Activated CD4-positive, alpha-beta T cell treated with anti-CD3 and anti-CD28 coated beads, Interleukin-2, amount 50 U/mL, for 24 hours (primary cell): ENCODE results near the gene DGCR6L.
"Not testable (repeated sequence)": the region's sequence is repeated elsewhere in the genome, so short reads cannot be mapped to it uniquely, and the experiment has no call there.

Experiments
- DNase-seq, 2 donors: peaks; one replicate each; pipeline ENCODE4 v3.0.0-alpha.2; 2020; ENCODE audit warnings: low read depth in 1 of 2, low spot score in 1 of 2

The DGCR6L gene

GRCh38 chr22:20310180-20310579 lies 9.7 kb downstream of the DGCR6L start:
- not testable (repeated sequence) for DNase-seq

GRCh38 chr22:20308806-20309650 lies 10.8 kb downstream of the DGCR6L start:
- DNase-seq: not testable (repeated sequence)

GRCh38 chr22:20307448-20308447 lies 12.1 kb downstream of the DGCR6L start:
- not testable (repeated sequence) for DNase-seq

- DNase-seq: not testable (repeated sequence)
Observed at GRCh38 chr22:20306646-20307447, 13.0 kb downstream of the DGCR6L start.

DNA sequence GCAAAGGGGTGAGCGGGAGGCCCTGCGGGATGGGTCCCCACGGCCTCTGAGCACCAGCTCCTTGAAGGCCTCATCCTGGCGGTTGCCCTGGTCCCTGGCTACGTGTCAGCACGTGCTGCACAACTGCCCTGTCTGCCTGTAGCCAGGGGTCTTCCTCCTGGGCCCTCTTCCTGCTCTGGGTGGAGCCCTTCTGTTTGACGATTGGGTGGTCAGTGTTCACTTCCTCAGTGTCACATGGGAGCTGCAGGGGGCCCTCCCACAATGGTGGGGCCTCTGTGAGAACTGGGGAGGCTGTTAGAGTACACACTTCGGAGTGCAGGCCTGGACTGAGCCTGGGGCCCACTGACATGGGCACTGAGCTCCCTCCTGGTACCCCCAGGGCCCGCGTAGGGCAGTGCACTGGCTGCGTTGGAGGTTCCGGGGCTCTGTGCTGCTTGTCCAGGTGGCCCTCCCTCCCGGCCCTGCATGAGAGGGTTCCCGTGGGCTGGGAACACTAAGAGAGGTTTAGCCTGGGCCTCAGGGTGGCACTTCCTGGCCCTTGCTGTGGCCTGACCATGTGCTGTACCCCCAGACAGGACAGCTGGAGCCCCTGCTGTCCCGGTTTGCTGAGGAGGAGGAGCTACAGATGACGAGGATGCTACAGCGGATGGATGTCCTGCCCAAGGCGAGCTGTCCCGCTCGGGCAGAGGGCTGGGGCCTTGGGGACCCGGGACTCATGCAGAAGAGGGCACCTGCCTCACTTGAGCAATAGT lies 13.8 kb downstream of the DGCR6L start:
- DNase-seq: no peak

DNA sequence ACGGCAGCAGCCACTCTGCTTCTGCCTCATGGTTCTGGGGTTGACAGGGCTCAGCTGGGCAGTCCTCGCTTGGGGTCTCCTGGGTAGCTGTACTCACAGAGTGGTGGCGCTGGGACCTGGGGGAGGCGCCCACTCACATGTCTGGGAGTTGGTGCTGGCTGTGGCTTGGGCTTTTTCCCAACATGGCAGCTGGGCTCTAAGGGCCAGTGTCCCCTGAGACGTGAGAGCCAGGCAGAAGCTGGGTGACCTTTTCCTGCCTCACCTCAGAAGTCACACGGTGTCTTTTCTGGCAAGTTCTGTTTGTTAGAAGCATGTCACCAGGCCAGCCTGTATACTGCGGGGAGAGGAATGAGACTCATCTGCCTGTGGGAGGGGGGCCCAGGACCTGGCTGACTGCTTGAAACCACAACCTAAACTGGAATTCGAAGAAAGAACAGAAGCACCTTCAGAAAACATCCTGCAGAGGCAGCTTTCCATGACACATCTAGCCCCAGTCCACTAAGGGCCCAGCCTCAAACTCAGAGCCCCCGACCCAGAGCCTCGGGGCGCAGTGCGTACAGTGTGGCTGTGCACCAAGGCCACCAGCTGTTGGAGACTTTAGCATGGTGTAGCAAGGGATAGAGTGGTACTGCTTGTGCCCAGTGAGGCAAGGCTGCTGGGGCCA lies 14.5 kb downstream of the DGCR6L start:
- not testable (repeated sequence) for DNase-seq

DNA sequence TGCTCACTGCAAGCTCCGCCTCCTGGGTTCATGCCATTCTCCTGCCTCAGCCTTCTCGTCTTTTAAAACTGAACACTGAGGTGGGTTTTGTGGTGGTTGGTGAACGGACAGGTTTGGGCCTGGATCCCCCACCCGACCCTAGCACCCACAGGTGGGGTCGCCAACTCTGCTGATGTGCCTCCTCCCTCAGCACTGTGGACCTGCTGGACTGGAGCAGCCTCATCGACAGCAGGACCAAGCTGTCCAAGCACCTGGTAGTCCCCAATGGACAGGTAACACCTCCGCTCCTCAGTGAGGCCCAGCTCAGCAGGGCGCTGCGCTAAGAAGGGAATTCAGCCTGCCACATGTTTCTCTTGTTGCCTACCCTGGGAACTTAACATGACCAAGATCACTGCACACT lies 15.2 kb downstream of the DGCR6L start:
- no peak for DNase-seq

DNA sequence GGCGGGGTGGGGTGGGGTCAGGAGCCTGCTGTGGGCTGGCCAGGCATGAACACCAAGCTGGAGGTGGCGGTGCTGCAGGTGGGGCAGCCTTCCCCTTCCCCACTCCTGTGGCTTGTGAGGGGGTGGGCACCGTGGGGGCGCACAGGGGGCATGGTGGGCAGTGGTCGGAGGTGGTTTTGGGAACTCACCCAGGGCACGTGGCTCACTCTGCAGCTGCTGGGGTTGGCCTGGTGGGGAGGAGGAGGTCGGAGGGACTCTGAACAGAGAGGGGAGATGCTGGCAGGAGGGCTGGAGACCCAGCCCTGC lies 16.7 kb downstream of the DGCR6L start:
- not testable (repeated sequence) for DNase-seq

DNA sequence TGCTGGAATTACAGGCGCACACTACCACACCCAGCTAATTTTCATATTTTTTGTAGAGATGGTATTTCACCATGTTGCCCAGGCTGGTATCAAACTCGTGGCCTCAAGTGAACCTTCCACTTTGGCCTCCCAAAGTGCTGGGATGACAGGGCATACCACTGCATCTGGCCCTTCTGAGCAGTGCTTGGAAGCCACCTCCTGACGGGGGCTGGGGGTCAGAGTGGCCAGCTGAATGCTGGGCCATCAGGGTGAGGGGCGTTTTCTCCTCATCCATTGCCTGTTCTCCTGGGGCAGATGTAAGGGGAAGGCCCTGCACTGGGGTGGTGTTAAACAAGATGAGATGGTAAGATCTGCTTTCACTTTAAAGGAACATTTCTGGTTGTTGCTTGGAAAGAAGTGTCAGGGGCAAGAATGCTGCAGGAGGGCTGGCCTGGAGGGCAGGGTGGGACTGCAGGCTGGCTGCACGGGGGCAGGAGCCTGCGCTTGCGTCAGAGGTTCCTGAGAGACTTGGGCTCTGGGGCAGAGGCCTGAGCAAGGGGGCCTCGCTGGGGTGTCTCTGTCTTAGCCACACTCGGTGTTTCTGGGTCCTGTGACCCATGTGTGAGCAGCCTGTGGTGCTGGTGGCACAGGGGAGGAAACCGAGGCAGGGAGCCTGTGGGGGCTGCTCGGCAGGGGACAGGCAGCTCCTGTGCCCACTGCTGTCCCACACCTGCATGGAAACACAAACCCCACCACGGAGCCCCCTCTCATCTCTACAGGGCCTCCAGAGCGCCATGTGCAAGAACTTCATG lies 17.2 kb downstream of the DGCR6L start:
- no peak for DNase-seq

GRCh38 chr22:20299746-20300136 lies 20.1 kb downstream of the DGCR6L start:
- no peak for DNase-seq

DNA sequence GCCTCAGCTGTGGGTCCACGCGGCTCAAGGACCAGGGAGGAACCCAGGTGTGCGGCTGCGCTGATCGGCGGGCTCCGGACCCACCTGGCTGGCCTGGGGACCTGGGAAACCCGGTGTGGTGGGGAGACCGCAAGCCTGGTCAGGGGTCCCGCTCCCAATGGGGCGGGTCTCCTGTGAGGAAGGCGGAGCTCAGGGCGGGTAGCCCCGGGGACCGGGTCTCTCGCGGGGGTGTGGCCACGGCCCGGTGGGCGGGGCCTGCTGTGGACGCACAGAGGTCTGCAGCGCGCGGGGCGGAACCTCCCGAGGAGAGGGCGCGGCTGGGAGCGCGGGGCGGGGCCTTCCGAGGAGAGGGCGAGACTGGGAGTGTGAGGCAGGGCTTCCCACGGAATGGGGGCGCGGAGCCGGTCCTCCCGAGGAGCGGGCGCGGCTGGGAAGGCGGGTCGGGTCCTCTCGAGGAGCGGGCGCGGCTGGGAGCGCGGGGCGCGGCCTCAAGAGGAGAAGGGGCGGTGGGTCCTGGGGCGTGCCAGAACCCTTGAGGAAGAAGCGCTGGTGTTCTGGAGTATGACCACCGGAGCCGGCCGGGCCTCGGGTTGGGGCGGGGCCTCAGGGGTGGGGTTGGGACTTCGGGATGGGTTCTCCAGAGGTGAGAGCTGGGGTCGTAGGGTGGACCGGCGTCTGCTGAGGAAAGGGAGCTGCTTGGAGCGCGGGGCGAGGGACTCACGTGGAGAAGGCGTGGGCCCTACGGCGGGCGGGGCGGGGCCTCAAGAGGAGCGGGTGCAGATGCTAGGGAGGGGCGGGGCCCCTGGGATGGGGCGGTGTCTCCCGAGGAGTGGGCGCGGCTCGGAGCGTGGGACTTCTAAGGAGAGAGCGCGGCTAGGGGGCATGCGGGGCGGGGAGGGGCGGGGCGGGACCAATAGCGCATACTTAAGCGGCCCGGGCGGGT lies 20.8 kb downstream of the DGCR6L start:
- DNase-seq: peak; percentile 87

DNA sequence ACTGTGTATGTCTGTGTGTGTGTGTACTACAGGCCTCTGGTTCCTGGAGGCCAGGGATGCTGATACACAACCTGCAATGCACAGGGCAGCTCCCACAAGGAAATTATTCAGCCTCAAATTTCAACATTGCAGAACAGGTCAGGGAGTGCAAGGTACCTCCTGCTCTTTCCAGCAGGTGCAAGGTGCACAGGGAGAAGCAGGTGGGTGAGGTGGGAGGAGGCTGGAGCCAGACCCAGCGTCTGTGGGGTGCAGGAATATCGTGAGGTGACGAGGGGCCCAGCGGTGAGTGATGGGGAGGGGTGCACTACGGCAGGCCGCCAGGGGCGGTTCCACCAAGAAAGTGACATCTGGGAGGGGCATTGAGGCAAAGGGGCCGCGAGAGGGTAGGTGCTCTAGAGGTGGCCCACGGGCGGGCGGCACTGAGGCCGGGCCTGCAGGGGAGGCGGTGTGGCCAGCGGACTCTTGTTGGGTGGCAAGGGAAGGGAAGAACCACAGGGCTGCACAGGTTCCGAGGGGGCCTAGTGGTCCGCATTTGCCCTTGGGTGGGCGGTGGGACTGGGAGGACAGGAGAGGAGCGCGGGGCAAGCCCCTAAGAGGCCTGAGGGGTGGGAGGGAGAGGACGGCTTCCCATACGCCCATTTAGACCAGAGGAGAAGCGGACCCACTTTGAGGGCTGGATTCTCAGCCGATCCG lies 21.6 kb downstream of the DGCR6L start:
- DNase-seq: no peak

GRCh38 chr22:20297414-20298109 lies 22.3 kb downstream of the DGCR6L start:
- no peak for DNase-seq

- no peak for DNase-seq
Observed at GRCh38 chr22:20296598-20296997, 23.3 kb downstream of the DGCR6L start.

GRCh38 chr22:20295262-20296064 lies 24.4 kb downstream of the DGCR6L start:
- no peak for DNase-seq

- DNase-seq: no peak
Observed at GRCh38 chr22:20292673-20293232, 27.1 kb downstream of the DGCR6L start.
